Loucy (cell line): ENCODE results near the gene CXXC5.

Source experiments
- CTCF ChIP-seq: fragments of 200-600 bp; sonication (generic); conservative IDR thresholded peaks from 2 replicates; pipeline ENCODE4 v1.5.1; 2014; ENCODE audit warnings: mild to moderate bottlenecking, antibody characterized with exemption, low read length
- EZH2phosphoT487 ChIP-seq: fragments of 200-600 bp; IDR thresholded peaks from 2 replicates; pipeline ENCODE4 v1.6.1; 2018; ENCODE audit warnings: antibody characterized with exemption, mild to moderate bottlenecking, moderate library complexity, borderline replicate concordance

DNA sequence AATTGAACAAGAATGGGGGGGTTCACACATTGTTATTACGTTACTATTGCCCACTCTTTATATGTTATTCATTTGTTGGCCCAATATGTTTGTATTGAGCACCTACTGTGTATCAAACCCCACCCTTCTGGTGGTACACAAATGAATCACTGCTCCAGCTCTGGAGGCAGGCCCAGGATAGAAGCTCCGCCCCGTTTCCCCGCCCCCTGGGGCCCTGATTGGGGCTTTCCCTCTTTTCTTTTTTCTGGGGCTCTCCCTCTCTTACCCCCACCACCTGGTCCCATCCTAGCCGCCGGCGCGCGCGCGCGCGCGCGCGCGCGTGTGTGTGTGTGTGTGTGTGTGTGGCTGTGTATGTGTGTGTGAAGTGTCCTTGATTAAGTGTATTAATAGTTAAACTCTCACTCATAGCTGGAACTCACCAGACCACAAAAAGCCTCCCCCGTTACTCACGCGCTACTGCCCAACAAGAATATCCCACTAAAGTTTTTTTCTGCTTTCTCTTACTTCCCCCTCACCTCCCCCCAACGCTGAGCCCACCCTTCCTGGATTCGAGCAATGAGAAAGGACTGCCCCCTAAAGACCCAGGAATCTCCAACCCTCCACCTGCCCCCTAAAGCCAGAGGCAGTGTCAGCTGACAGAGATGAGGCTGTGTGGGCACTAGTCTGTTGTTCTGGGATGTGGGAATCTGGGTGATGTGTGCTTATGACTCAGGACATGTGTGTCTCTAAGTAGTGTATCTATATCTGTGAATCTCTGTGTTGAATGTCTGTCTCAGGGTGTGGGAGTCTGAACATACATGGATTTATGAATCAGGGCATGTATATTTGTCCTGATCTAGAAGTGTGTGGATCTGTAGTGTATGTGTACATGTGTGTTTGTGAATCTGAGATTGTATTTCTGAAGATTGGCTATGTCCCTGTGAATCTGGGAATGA lies 4.0 kb downstream of the CXXC5 start:
- no peak for TF ChIP-seq CTCF
- no peak for TF ChIP-seq EZH2phosphoT487
